K562 (cell line): ENCODE results near the gene PTBP3. TPM values are rescaled to one million over a fixed set of nuclear protein-coding genes. Genes with fewer than 3 reads are reported as not detected.

Experiments
- ATAC-seq: fragments of 200-7000 bp; cut with Tn5 transposase; 3 replicates; pipeline ENCODE4 v1.9.1; 2020; ENCODE audit warnings: moderate library complexity
- BruUV-seq: library from RNA; stranded (reverse); fragments of 400-500 nt; replicated peaks from 2 replicates; lab custom pipeline; 2021; lab: Mats Ljungman, UMichigan
- CTCF ChIA-PET: fragments of 300-600 bp; formaldehyde crosslinking; extraction: SDS; loops from one replicate; lab custom pipeline; 2021; ENCODE audit warnings: low intra/inter-chr PET ratio; lab: Yijun Ruan, JAX
- POLR2A ChIA-PET: fragments of 300-600, 350-650 bp; sonication (Branson Sonifier 250); formaldehyde crosslinking; extraction: SDS; loops from one replicate; lab custom pipeline; 2021; ENCODE audit warnings: antibody characterized with exemption, inconsistent platforms; lab: Yijun Ruan, JAX
- DNase-seq, 4 experiments: peaks; one replicate each; pipeline versions ENCODE4 v3.0.0 to v3.0.0-alpha.2; 2011 to 2018; ENCODE audit warnings: low spot score in 3 of 4, mixed read lengths in 3 of 4; ENCODE audit errors: extremely low read depth in 1 of 4
- FAIRE-seq: peaks from 2 replicates; lab custom pipeline; 2011; peaks lifted over from hg19 to GRCh38; lab: Jason Lieb, UNC
- H2AFZ ChIP-seq: 2 replicates; pipeline ENCODE4 v1.6.0; 2011; ENCODE audit warnings: low read depth, low read length, control low read depth, inconsistent platforms
- H3K27ac ChIP-seq: fragments of 200-600 bp; 3 replicates; pipeline ENCODE4 v1.8.0; 2011; ENCODE audit warnings: low read depth, mild to moderate bottlenecking, control low read depth, inconsistent platforms, low read length, moderate library complexity, mixed read lengths; ENCODE audit errors: extremely low read depth
- H3K27me3 ChIP-seq, 2 experiments: fragments of 300-600 bp in 1 of 2; 2 replicates in 1 of 2; 3 replicates in 1 of 2; pipeline versions ENCODE4 v1.6.0 to v1.8.0; 2011; ENCODE audit warnings: inconsistent platforms in 2 of 2, low read length in 2 of 2, mild to moderate bottlenecking in 1 of 2, mixed read lengths in 1 of 2, moderate library complexity in 1 of 2; ENCODE audit not compliant: control insufficient read depth in 2 of 2, insufficient read depth in 2 of 2
- H3K36me3 ChIP-seq: fragments of 300-600 bp; 3 replicates; pipeline ENCODE4 v1.8.0; 2011; ENCODE audit warnings: mild to moderate bottlenecking, low read length, inconsistent platforms; ENCODE audit not compliant: control insufficient read depth, insufficient read depth
- H3K4me1 ChIP-seq, 2 experiments: fragments of 200-600 bp in 1 of 2; replicated peaks in 1 of 2; 2 replicates in 1 of 2; 3 replicates in 1 of 2; pipeline versions ENCODE4 v1.5.1 to v1.8.0; 2011; ENCODE audit warnings: inconsistent platforms in 2 of 2, low read length in 2 of 2, mild to moderate bottlenecking in 1 of 2, mixed read lengths in 1 of 2, moderate library complexity in 1 of 2; ENCODE audit not compliant: control insufficient read depth in 2 of 2, insufficient read depth in 2 of 2
- H3K4me2 ChIP-seq: 2 replicates; pipeline ENCODE4 v1.6.1; 2011; ENCODE audit warnings: low read length, control low read depth, inconsistent platforms, mixed read lengths; ENCODE audit not compliant: insufficient read depth
- H3K4me3 ChIP-seq: fragments of 200-600 bp; sonication (generic), shearing (Covaris generic); 2 replicates; pipeline ENCODE4 v1.5.1; 2016; ENCODE audit warnings: control low read depth, inconsistent platforms
- H3K79me2 ChIP-seq: fragments of 200-600 bp; 3 replicates; pipeline ENCODE4 v1.8.0; 2011; ENCODE audit warnings: low read length, inconsistent platforms; ENCODE audit not compliant: control insufficient read depth, insufficient read depth
- H3K9ac ChIP-seq, 2 experiments: 2 replicates each; pipeline versions ENCODE4 v1.6.0 to v1.6.1; 2011; ENCODE audit warnings: low read depth in 2 of 2, low read length in 2 of 2, control low read depth in 1 of 2, inconsistent platforms in 1 of 2, mild to moderate bottlenecking in 1 of 2, mixed read lengths in 1 of 2; ENCODE audit not compliant: insufficient read depth in 1 of 2
- H3K9me1 ChIP-seq: one replicate; pipeline ENCODE4 v1.6.0; 2011; ENCODE audit warnings: inconsistent platforms, mild to moderate bottlenecking, low read length, moderate library complexity; ENCODE audit not compliant: control insufficient read depth, insufficient read depth
- H3K9me3 ChIP-seq: replicated peaks from 2 replicates; pipeline ENCODE4 v1.5.1; 2011; ENCODE audit warnings: low read depth, low read length, inconsistent platforms; ENCODE audit not compliant: control insufficient read depth, insufficient read depth
- H4K20me1 ChIP-seq: replicated peaks from 2 replicates; pipeline ENCODE4 v1.6.1; 2011; ENCODE audit warnings: low read length, inconsistent platforms, mixed read lengths; ENCODE audit not compliant: control insufficient read depth, insufficient read depth
- ARID4B ChIP-seq: sonication (generic); formaldehyde crosslinking; IDR thresholded peaks from 2 replicates; pipeline ENCODE4 v1.8.0; 2022; ENCODE audit warnings: mild to moderate bottlenecking, missing genetic modification reagents
- BRD9 ChIP-seq: fragments of 450-650 bp; IDR thresholded peaks from 2 replicates; pipeline ENCODE4 v1.6.1; 2018; ENCODE audit warnings: low read depth; ENCODE audit not compliant: partially characterized antibody
- CGGBP1 ChIP-seq: fragments of 250-450 bp; sonication (Bioruptor Pico); IDR thresholded peaks from 2 replicates; pipeline ENCODE4 v1.9.0; 2021; ENCODE audit warnings: mild to moderate bottlenecking
- CHD2 ChIP-seq: IDR thresholded peaks from 2 replicates; pipeline ENCODE4 v1.6.1; 2011; ENCODE audit warnings: low read depth, low read length
- SAFB ChIP-seq: fragments of 200-400 bp; formaldehyde crosslinking; IDR thresholded peaks from 2 replicates; pipeline ENCODE4 v1.6.1; 2017; ENCODE audit warnings: low read depth, low read length, borderline replicate concordance
- TAF1 ChIP-seq: IDR thresholded peaks from 2 replicates; pipeline ENCODE4 v1.6.1; 2011; ENCODE audit warnings: mild to moderate bottlenecking, low read length, moderate library complexity; ENCODE audit not compliant: insufficient read depth, control insufficient read depth, severe bottlenecking; ENCODE audit errors: extremely low read depth
- TAF7 ChIP-seq: fragments of 450-650 bp; IDR thresholded peaks from 2 replicates; pipeline ENCODE4 v1.6.1; 2016; ENCODE audit warnings: missing genetic modification characterization, missing compliant biosample characterization
- ZBED1 ChIP-seq: IDR thresholded peaks from 2 replicates; pipeline ENCODE4 v1.6.1; 2014
- ZNF224 ChIP-seq: sonication (generic); formaldehyde crosslinking; IDR thresholded peaks from 2 replicates; pipeline ENCODE4 v1.8.0; 2022; ENCODE audit warnings: mild to moderate bottlenecking, missing genetic modification reagents
- WGBS: fragments of 100-300 bp; shearing (Covaris generic); methylation state at CpG from one replicate; pipeline ENCODE4 v1.1.6; 2016; ENCODE audit warnings: low coverage, mixed read lengths; ENCODE audit not compliant: insufficient coverage; ENCODE audit errors: missing lambda C conversion rate; 5-methylcytosine and 5-hydroxymethylcytosine counted together
- in situ Hi-C: fragments of 300-500 bp; cut with MboI; formaldehyde crosslinking; loops from 4 replicates; pipeline ENCODE4 v1.15.0; 2018; ENCODE audit warnings: inconsistent platforms, mixed read lengths
- intact Hi-C: fragments of 100-400 bp; cut with micrococcal nuclease; formaldehyde crosslinking; loops from 2 replicates; pipeline ENCODE4 v1.14.2; 2022
- polyA plus RNA-seq, 8 experiments: library from polyadenylated mRNA; depleted of rRNA in 4 of 8; stranded (reverse) in 5 of 8; unstranded in 3 of 8; fragments of >200 nt; fragmentation: Nextera tagmentation in 2 of 8; fragmentation: Illumina TruSeq in 1 of 8; extraction: Ambion mirVana in 2 of 8; extraction: Trizol in 1 of 8; gene quantifications; 2 replicates each; pipeline versions ENCODE4 v1.2.1 to v1.2.3, GENCODE V29; 2011 to 2014; ENCODE audit warnings: inconsistent platforms in 1 of 8, missing spikeins in 1 of 8
- total RNA-seq, 7 experiments: library from RNA; depleted of rRNA in 6 of 7; stranded (reverse); fragments of >200 nt in 6 of 7; fragmentation: Illumina TruSeq in 2 of 7; extraction: Trizol in 2 of 7; gene quantifications; 2 replicates each; pipeline versions ENCODE4 v1.2.1 to v1.2.3, GENCODE V29; 2011 to 2021; ENCODE audit warnings: low replicate concordance in 1 of 7

The PTBP3 gene
- total and polyA plus RNA-seq, 9 of the 15 experiments (the other 6 are each of a cell fraction or from before 2014, with no cell fraction given) = 22.4 to 132 (median 68.0) TPM

DNA sequence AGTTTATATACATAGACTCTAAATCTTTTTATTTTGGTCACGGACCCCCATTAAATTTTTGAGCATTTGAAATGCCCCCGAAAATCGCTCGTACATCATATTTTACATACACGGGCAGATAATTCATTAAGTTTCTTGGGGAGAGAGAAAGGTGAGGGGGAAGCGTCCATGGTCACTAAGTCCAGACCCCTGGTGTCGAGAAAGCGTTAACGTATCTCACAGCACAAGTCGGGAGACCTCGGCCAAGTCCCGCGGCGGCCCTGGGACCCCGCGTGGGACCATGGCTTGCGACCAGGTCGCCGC is 794 bp downstream of the PTBP3 start:
- in situ Hi-C loops = no loop called here
- ATAC-seq = no peak
- Histone ChIP-seq H3K27me3 (no peaks in the 10 kb centered on the region), H3K36me3 (peaks cover 13% of the 10 kb centered on the region; the same call in 2 of the 3 replicates), H3K4me2 (peak overlapping the region; percentile 83), H2AFZ (peak overlapping the region; percentile 54), H3K27ac (peak overlapping the region; percentile 96), H4K20me1 (no peaks in the 10 kb centered on the region), H3K4me1 (peaks cover 7 to 10% of the 10 kb centered on the region in 2 experiments; a peak in 3 of 5 replicates), H3K9me3 (no peaks in the 10 kb centered on the region; the same call in 1 of the 2 replicates), H3K9ac (peak overlapping the region; percentile 78 to 97), H3K4me3 (peak overlapping the region; percentile 90), H3K79me2 (peaks cover 62% of the 10 kb centered on the region), H3K9me1 (no peaks in the 10 kb centered on the region)
- no TSS peak for BruUV-seq
- no peak for DNase-seq
- FAIRE-seq = no peak
- intact Hi-C loops = loop anchor here (2.0 to 10.0 kb wide), 6 partner anchors 60 to 438 kb away; partner anchors contain the start of gene UGCG
- POLR2A ChIA-PET = interaction anchor here (0.6 to 1.7 kb wide), 9 partner anchors 10 to 764 kb away, joined by 3 to 12 read pairs (median 4); partner anchors contain the start of gene HSDL2
- 2% methylated on average over 19 of the region's 19 CpGs for WGBS
- CTCF ChIA-PET = interaction anchor here (1.0 kb wide), 1 partner anchor 246 kb away, joined by 3 read pairs; no protein-coding TSS in a partner anchor
- 0 out of 2 replicates have a peak, but pooled peaks have one; percentile 9 for TF ChIP-seq ZNF224
- TF ChIP-seq BRD9 = peak; percentile 47
- TF ChIP-seq CHD2 = peak; percentile 67
- TF ChIP-seq CGGBP1 (CRISPR knock-in tag) = no peak
- 0 out of 2 replicates have a peak, but pooled peaks have one; percentile 69 for TF ChIP-seq SAFB
- no peak for TF ChIP-seq ZBED1
- TF ChIP-seq TAF1 = peak; percentile 79
- no peak for TF ChIP-seq ARID4B (CRISPR knock-in tag)
- TF ChIP-seq TAF7 (tag) = no peak
